HepG2 (cell line): Measurements from ENCODE around the gene LXN. TPM values are rescaled to one million over a fixed set of nuclear protein-coding genes. Genes with fewer than 3 reads are reported as not detected.

ENCODE experiments used
- HDAC1 ChIP-seq: sonication (generic); formaldehyde crosslinking; IDR thresholded peaks from 2 replicates; pipeline ENCODE4 v1.5.1; 2020; ENCODE audit warnings: mild to moderate bottlenecking, missing genetic modification reagents
- JUNB ChIP-seq: sonication (generic); formaldehyde crosslinking; IDR thresholded peaks from 2 replicates; pipeline ENCODE4 v1.8.0; 2022; ENCODE audit warnings: missing genetic modification reagents, mild to moderate bottlenecking, borderline replicate concordance
- MYNN ChIP-seq: sonication (generic); formaldehyde crosslinking; IDR thresholded peaks from 2 replicates; pipeline ENCODE4 v1.4.0; 2020; ENCODE audit warnings: mild to moderate bottlenecking, low read depth, missing genetic modification reagents
- POGK ChIP-seq: sonication (generic); formaldehyde crosslinking; conservative IDR thresholded peaks from 2 replicates; pipeline ENCODE4 v1.8.0; 2022; ENCODE audit warnings: mild to moderate bottlenecking, moderate library complexity, missing genetic modification reagents
- SNAPC4 ChIP-seq: sonication (generic); formaldehyde crosslinking; IDR thresholded peaks from 2 replicates; pipeline ENCODE4 v1.4.0; 2020; ENCODE audit warnings: mild to moderate bottlenecking, missing genetic modification reagents
- ZNF121 ChIP-seq: sonication (generic); formaldehyde crosslinking; IDR thresholded peaks from 2 replicates; pipeline ENCODE4 v1.5.0; 2020; ENCODE audit warnings: mild to moderate bottlenecking, missing genetic modification reagents
- ZNF550 ChIP-seq: sonication (generic); formaldehyde crosslinking; IDR thresholded peaks from 2 replicates; pipeline ENCODE4 v1.4.0; 2020; ENCODE audit warnings: mild to moderate bottlenecking, missing genetic modification reagents, borderline replicate concordance
- ZNF567 ChIP-seq: sonication (generic); formaldehyde crosslinking; IDR thresholded peaks from 2 replicates; pipeline ENCODE4 v1.8.1; 2023; ENCODE audit warnings: mild to moderate bottlenecking, missing genetic modification reagents, borderline replicate concordance
- ZNF569 ChIP-seq: sonication (generic); formaldehyde crosslinking; IDR thresholded peaks from 2 replicates; pipeline ENCODE4 v1.5.0; 2020; ENCODE audit warnings: mild to moderate bottlenecking, missing genetic modification reagents, moderate library complexity, borderline replicate concordance
- ZNF713 ChIP-seq: sonication (generic); formaldehyde crosslinking; IDR thresholded peaks from 2 replicates; pipeline ENCODE4 v1.4.0; 2020; ENCODE audit warnings: mild to moderate bottlenecking, missing genetic modification reagents
- polyA plus RNA-seq, 8 experiments: library from polyadenylated mRNA; depleted of rRNA in 3 of 8; stranded (reverse) in 7 of 8; unstranded in 1 of 8; fragments of >200 nt; fragmentation: Illumina TruSeq in 4 of 8; extraction: Trizol in 4 of 8; gene quantifications; 2 replicates each; pipeline versions ENCODE4 v1.2.1 to v1.2.3, GENCODE V29; 2011 to 2016; ENCODE audit warnings: low read depth in 4 of 8, missing spikeins in 1 of 8, mixed read lengths in 1 of 8; ENCODE audit not compliant: insufficient read depth in 1 of 8
- total RNA-seq, 5 experiments: library from RNA; depleted of rRNA; stranded (reverse); fragments of >200 nt; fragmentation: Illumina TruSeq; extraction: Trizol; gene quantifications; 2 replicates each; pipeline ENCODE4 v1.2.3, GENCODE V29; 2016; ENCODE audit warnings: low read depth in 1 of 5

The LXN gene
- total and polyA plus RNA-seq, 2 of the 13 experiments (the other 11 are each of a cell fraction or from before 2014, with no cell fraction given): not detected

- TF ChIP-seq SNAPC4 (CRISPR knock-in tag): no peak
- TF ChIP-seq HDAC1 (CRISPR knock-in tag): no peak
- TF ChIP-seq ZNF567: no peak
- no peak for TF ChIP-seq POGK (CRISPR knock-in tag)
- TF ChIP-seq MYNN: no peak
- no peak for TF ChIP-seq JUNB
- TF ChIP-seq ZNF121 (CRISPR knock-in tag): no peak
- TF ChIP-seq ZNF550: no peak
- no peak for TF ChIP-seq ZNF569 (CRISPR knock-in tag)
- TF ChIP-seq ZNF713 (CRISPR knock-in tag): no peak
- TF ChIP-seq, all 625 proteins: peak for 0
Observed at GRCh38 chr3:158712443-158712842, 40.0 kb upstream of the LXN start (continued).
